Measurements from ENCODE around the gene ZBTB7B.

ZBTB7B gene

GRCh38 chr1:155005076-155006011 is 2.7 kb downstream of the ZBTB7B start:
- Histone ChIP-seq H3K4me3 (peak overlapping the region; percentile 87 to 96), H3K27ac (peak overlapping the region; percentile 95 to 96), H3K4me1 (peaks cover 0 to 65% (median 49%) of the 10 kb centered on the region in 4 donors), H3K36me3 (no peaks in the 10 kb centered on the region), H3K9me3 (no peaks in the 10 kb centered on the region), H3K27me3 (no peaks in the 10 kb centered on the region)
- TF ChIP-seq, protein P1, sequence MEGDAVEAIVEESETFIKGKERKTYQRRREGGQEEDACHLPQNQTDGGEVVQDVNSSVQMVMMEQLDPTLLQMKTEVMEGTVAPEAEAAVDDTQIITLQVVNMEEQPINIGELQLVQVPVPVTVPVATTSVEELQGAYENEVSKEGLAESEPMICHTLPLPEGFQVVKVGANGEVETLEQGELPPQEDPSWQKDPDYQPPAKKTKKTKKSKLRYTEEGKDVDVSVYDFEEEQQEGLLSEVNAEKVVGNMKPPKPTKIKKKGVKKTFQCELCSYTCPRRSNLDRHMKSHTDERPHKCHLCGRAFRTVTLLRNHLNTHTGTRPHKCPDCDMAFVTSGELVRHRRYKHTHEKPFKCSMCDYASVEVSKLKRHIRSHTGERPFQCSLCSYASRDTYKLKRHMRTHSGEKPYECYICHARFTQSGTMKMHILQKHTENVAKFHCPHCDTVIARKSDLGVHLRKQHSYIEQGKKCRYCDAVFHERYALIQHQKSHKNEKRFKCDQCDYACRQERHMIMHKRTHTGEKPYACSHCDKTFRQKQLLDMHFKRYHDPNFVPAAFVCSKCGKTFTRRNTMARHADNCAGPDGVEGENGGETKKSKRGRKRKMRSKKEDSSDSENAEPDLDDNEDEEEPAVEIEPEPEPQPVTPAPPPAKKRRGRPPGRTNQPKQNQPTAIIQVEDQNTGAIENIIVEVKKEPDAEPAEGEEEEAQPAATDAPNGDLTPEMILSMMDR (IDR thresholded peaks at IDR 0.05) = no peak
- intact Hi-C loops (cut with DNase I; ENCODE audit: low total_unique reads) = no loop called here
- DNase-seq = peak; percentile 77 to 92

GRCh38 chr1:155006601-155007101 is 4.0 kb downstream of the ZBTB7B start:
- DNase-seq = no peak
- Histone ChIP-seq H3K4me3 (no peak overlapping the region), H3K27ac (peak overlapping the region; percentile 95 to 96), H3K4me1 (peaks cover 0 to 77% (median 56%) of the 10 kb centered on the region in 4 donors), H3K9me3 (no peaks in the 10 kb centered on the region), H3K36me3 (peaks cover 0 to 9% (median 0%) of the 10 kb centered on the region in 3 donors), H3K27me3 (no peaks in the 10 kb centered on the region)
- intact Hi-C loops (cut with DNase I; ENCODE audit: low total_unique reads) = no loop called here
- TF ChIP-seq, protein P1 (IDR thresholded peaks at IDR 0.05) = no peak

- TF ChIP-seq, protein P1 (IDR thresholded peaks at IDR 0.05) = no peak
- intact Hi-C loops (cut with DNase I; ENCODE audit: low total_unique reads) = no loop called here
- peak overlapping the region in 1 of 2 donors; percentile 26 for H3K4me3 ChIP-seq
- peaks cover 0 to 84% (median 63%) of the 10 kb centered on the region in 4 donors for H3K4me1 ChIP-seq
- no peaks in the 10 kb centered on the region for H3K9me3 ChIP-seq
- H3K27ac ChIP-seq = peak overlapping the region; percentile 95 to 96
- no peak for DNase-seq
- peaks cover 0 to 9% (median 0%) of the 10 kb centered on the region in 3 donors for H3K36me3 ChIP-seq
- H3K27me3 ChIP-seq = no peaks in the 10 kb centered on the region
Measured at GRCh38 chr1:155007251-155007828, 4.7 kb downstream of the ZBTB7B start.

GRCh38 chr1:155008015-155008941 is 5.7 kb downstream of the ZBTB7B start:
- H3K9me3 ChIP-seq = no peaks in the 10 kb centered on the region
- TF ChIP-seq, protein P1 (IDR thresholded peaks at IDR 0.05) = no peak
- peaks cover 0 to 92% (median 67%) of the 10 kb centered on the region in 4 donors for H3K4me1 ChIP-seq
- intact Hi-C loops (cut with DNase I; ENCODE audit: low total_unique reads) = no loop called here
- H3K27ac ChIP-seq = peak overlapping the region; percentile 95 to 96
- H3K27me3 ChIP-seq = no peaks in the 10 kb centered on the region
- peak overlapping the region; percentile 10 to 26 for H3K4me3 ChIP-seq
- no peak for DNase-seq
- H3K36me3 ChIP-seq = peaks cover 0 to 9% (median 0%) of the 10 kb centered on the region in 3 donors

GRCh38 chr1:155009221-155009711 is 6.7 kb downstream of the ZBTB7B start:
- Histone ChIP-seq H3K9me3 (no peaks in the 10 kb centered on the region), H3K27me3 (no peaks in the 10 kb centered on the region), H3K27ac (peak overlapping the region in 1 of 2 donors; percentile 96), H3K4me1 (peaks cover 0 to 94% (median 63%) of the 10 kb centered on the region in 4 donors), H3K4me3 (no peak overlapping the region), H3K36me3 (peaks cover 0 to 19% (median under 1%) of the 10 kb centered on the region in 3 donors)
- TF ChIP-seq, protein P1 (IDR thresholded peaks at IDR 0.05) = no peak
- DNase-seq = no peak
- intact Hi-C loops (cut with DNase I; ENCODE audit: low total_unique reads) = no loop called here

Data from tibial artery (tissue), 4 donors.